ENCODE results near the gene RAB6C. TPM values are rescaled to one million over a fixed set of nuclear protein-coding genes. Genes with fewer than 3 reads are reported as not detected.
"Not testable (repeated sequence)": the region's sequence is repeated elsewhere in the genome, so short reads cannot be mapped to it uniquely, and the experiment has no call there.

The RAB6C gene
- total RNA-seq, 4 donors from 2014 or later = not detected

GRCh38 chr2:130019402-130019801 lies 39.9 kb downstream of the RAB6C start:
- H3K4me3 ChIP-seq = no peak overlapping the region
- no peak for TF ChIP-seq CTCF (IDR thresholded peaks at IDR 0.05)
- no peak for TF ChIP-seq POLR2A (IDR thresholded peaks at IDR 0.05)
- DNase-seq = no peak
- peaks cover 0 to 3% (median 0%) of the 10 kb centered on the region in 4 donors for H3K27me3 ChIP-seq
- H3K27ac ChIP-seq = no peak overlapping the region
- H3K4me1 ChIP-seq = no peaks in the 10 kb centered on the region
- intact Hi-C loops (cut with DNase I) = no loop called here
- WGBS, 2 donors = 55 to 64% methylated on average over 2 of the region's 2 CpGs
- peaks cover 0 to 10% (median 0%) of the 10 kb centered on the region in 3 donors for H3K9me3 ChIP-seq
- no peaks in the 10 kb centered on the region for H3K36me3 ChIP-seq

- WGBS, 2 donors = 0 to 10% methylated on average over 1 of the region's 1 CpG
- H3K9me3 ChIP-seq; H3K27me3 ChIP-seq; H3K4me1 ChIP-seq; H3K36me3 ChIP-seq; H3K27ac ChIP-seq; DNase-seq; intact Hi-C loops (cut with DNase I); H3K4me3 ChIP-seq: not testable (repeated sequence)
Measured at GRCh38 chr2:130020069-130020468, 40.6 kb downstream of the RAB6C start.

GRCh38 chr2:130025931-130026330 lies 46.5 kb downstream of the RAB6C start:
- intact Hi-C loops (cut with DNase I); H3K4me3 ChIP-seq; DNase-seq; H3K27me3 ChIP-seq; H3K4me1 ChIP-seq; H3K27ac ChIP-seq; H3K9me3 ChIP-seq; H3K36me3 ChIP-seq: not testable (repeated sequence)
- WGBS, 2 donors = 50 to 84% methylated on average over 1 of the region's 1 CpG

Other genes with a start within 250 kb of the RAB6C start
- gene POTEF, start 149.6 kb downstream of the RAB6C start, total RNA-seq = not detected
- gene CCDC74B, start 165.4 kb downstream of the RAB6C start, total RNA-seq = 1 to 10 TPM in 1 of 4 donors, under 1 TPM in 3; 0.31 to 4.4 (median 0.70) TPM
- gene SMPD4, start 201.9 kb downstream of the RAB6C start, total RNA-seq = 10 to 100 TPM; 34.1 to 50.6 (median 40.6) TPM
- 100 to 1,000 TPM in 3 of 4 donors, 10 to 100 TPM in 1; 97.4 to 180 (median 142) TPM for gene MZT2B, start 202.6 kb downstream of the RAB6C start, total RNA-seq
- not detected for gene TUBA3E, start 218.8 kb downstream of the RAB6C start, total RNA-seq